NT2/D1 (cell line): ENCODE data around the gene GNG14.

Experiments used
- SUZ12 ChIP-seq: IDR thresholded peaks from 2 replicates; pipeline ENCODE4 v1.6.1; 2011; ENCODE audit not compliant: insufficient read length, insufficient read depth; ENCODE audit errors: extremely low read depth
- YY1 ChIP-seq: IDR thresholded peaks from 2 replicates; pipeline ENCODE4 v1.6.1; 2011; ENCODE audit not compliant: insufficient read length, insufficient read depth
- ZNF274 ChIP-seq: IDR thresholded peaks from 2 replicates; pipeline ENCODE4 v1.6.1; 2011; ENCODE audit warnings: mild to moderate bottlenecking, low read depth, low read length

DNA sequence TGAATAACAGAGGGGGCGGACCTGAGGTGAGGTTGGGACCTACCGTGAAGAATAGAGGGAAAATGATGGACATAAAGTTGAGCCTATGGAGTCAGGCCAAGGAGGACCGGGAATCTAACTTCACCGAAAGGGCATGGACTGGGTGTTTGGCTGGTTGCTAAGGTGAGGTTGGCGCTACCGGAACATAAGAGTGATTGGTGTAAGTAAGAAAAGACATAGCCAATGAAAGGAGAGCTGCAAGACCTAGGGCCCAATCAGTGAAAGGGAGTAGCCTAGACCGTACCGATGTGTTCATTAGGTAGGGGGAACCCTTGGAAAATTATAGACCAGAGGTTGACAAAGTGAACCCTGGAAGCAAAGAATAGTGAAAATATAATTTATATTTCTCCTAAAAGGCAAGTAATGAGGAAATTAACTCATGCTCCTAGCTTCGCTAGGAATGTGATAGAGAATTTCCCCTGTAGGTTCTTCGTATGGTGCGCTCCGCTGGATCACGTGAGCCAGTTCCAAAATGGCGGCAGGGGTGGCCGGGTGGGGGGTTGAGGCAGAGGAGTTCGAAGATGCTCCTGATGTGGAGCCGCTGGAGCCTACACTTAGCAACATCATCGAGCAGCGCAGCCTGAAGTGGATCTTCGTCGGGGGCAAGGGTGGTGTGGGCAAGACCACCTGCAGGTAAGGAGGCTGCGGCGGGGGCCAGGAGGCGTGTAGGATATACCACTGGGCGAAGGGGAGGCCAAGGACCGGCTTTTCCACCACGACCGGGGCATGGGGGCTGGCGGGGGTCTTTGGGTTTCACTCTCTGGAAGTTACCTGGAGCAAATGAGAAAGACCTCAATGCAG is 49.4 kb downstream of the GNG14 start, which contains the start of gene GET3:
- TF ChIP-seq ZNF274 (no peak), SUZ12 (no peak), YY1 (peak; percentile 93)
